Measurements from ENCODE around the gene WDR35. TPM values are rescaled to one million over a fixed set of nuclear protein-coding genes. Genes with fewer than 3 reads are reported as not detected.

WDR35 gene
- total and polyA plus RNA-seq, 2 of the 4 experiments (the other 2 are of a cell fraction): 3.4 to 8.1 TPM

DNA sequence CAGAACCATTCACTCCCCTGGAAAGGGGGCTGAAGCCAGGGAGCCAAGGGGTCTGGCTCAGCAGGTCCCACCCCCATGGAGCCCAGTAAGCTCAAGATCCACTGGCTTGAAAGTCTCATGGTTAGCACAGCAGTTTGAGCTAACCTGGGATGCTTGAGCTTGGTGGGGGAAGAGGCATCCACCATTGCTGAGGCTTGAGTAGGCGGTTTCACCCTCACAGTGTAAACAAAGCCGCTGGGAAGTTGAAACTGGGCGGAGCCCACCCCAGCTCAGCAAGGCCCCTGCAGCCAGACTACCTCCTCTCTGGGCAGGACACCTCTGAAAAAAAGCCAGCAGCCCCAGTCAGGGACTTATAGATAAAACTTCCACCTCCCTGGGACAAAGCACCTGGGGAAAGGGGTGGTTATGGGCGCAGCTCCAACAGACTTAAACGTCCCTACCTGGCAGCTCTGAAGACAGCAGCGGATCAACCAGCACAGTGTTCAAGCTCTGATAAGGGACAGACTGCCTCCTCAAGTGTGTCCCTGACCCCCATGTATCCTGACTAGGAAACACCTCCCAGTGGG lies 73.4 kb downstream of the WDR35 start:
- no peak for DNase-seq
- in situ Hi-C loops (cut with MboI; ENCODE audit: low sequenced_read_pairs): no loop called here
- Histone ChIP-seq H3K36me3 (ENCODE audit: control insufficient read depth, insufficient read depth, low read length) (peaks cover 7% of the 10 kb centered on the region), H2AFZ (replicated peaks; ENCODE audit: low read length, poor library complexity) (no peak overlapping the region), H4K8ac (ENCODE audit: low read depth in 2 of 2, low read length in 2 of 2) (no peak overlapping the region), H3K27me3 (ENCODE audit: control insufficient read depth, insufficient read depth, low read length) (no peaks in the 10 kb centered on the region; the same call in 1 of the 2 replicates), H3K9me3 (ENCODE audit: control insufficient read depth, insufficient read depth, low read length) (no peaks in the 10 kb centered on the region), H3K4me2 (ENCODE audit: low read depth, low read length) (no peak overlapping the region), H3K4me3 (ENCODE audit: insufficient read depth, low read depth, low read length) (no peak overlapping the region), H3K14ac (replicated peaks; ENCODE audit: low read depth, low read length) (no peak overlapping the region), H3K56ac (ENCODE audit: extremely low read depth, insufficient read depth, low read length) (no peak overlapping the region), H4K91ac (ENCODE audit: insufficient read depth, low read depth, low read length) (no peak overlapping the region), H2BK120ac (ENCODE audit: low read depth, low read length) (no peak overlapping the region), H3K23ac (ENCODE audit: low read depth, low read length) (no peak overlapping the region), H3K9me1 (ENCODE audit: insufficient read depth, low read length) (no peaks in the 10 kb centered on the region), H3K18ac (ENCODE audit: low read depth, low read length) (no peak overlapping the region), H2AK9ac (replicated peaks; ENCODE audit: low read depth, low read length, poor library complexity) (no peak overlapping the region), H3K79me1 (ENCODE audit: low read depth in 1 of 2, low read length in 2 of 2) (no peaks in the 10 kb centered on the region), H2AK5ac (ENCODE audit: low read depth, low read length) (no peak overlapping the region), H2BK5ac (ENCODE audit: low read depth, low read length, poor library complexity, severe bottlenecking) (no peak overlapping the region), H3K4ac (ENCODE audit: low read depth, low read length) (no peak overlapping the region), H4K20me1 (ENCODE audit: insufficient read depth, low read length) (no peaks in the 10 kb centered on the region), H3K9ac (ENCODE audit: low read depth, low read length) (no peak overlapping the region), H2BK20ac (ENCODE audit: low read depth, low read length) (no peak overlapping the region), H3K4me1 (ENCODE audit: control insufficient read depth, insufficient read depth, low read length) (no peaks in the 10 kb centered on the region), H4K5ac (ENCODE audit: low read depth, low read length) (no peak overlapping the region), H2BK15ac (ENCODE audit: low read depth, low read length) (no peak overlapping the region), H3K27ac (ENCODE audit: insufficient read depth, low read length) (no peak overlapping the region)
- TF ChIP-seq FOS (IDR thresholded peaks at IDR 0.05; ENCODE audit: low read depth, low read length): no peak
- TF ChIP-seq SMC3 (IDR thresholded peaks at IDR 0.05; ENCODE audit: low read depth, low read length): no peak
- TF ChIP-seq RAD21 (IDR thresholded peaks at IDR 0.05; ENCODE audit: low read length): no peak
- no peak for TF ChIP-seq CHD1 (IDR thresholded peaks at IDR 0.05; ENCODE audit: low read depth, low read length)
- no peak for TF ChIP-seq CEBPB (IDR thresholded peaks at IDR 0.05; ENCODE audit: low read depth, low read length)
- TF ChIP-seq, protein P1, sequence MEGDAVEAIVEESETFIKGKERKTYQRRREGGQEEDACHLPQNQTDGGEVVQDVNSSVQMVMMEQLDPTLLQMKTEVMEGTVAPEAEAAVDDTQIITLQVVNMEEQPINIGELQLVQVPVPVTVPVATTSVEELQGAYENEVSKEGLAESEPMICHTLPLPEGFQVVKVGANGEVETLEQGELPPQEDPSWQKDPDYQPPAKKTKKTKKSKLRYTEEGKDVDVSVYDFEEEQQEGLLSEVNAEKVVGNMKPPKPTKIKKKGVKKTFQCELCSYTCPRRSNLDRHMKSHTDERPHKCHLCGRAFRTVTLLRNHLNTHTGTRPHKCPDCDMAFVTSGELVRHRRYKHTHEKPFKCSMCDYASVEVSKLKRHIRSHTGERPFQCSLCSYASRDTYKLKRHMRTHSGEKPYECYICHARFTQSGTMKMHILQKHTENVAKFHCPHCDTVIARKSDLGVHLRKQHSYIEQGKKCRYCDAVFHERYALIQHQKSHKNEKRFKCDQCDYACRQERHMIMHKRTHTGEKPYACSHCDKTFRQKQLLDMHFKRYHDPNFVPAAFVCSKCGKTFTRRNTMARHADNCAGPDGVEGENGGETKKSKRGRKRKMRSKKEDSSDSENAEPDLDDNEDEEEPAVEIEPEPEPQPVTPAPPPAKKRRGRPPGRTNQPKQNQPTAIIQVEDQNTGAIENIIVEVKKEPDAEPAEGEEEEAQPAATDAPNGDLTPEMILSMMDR (conservative IDR thresholded peaks at IDR 0.05; ENCODE audit: low read depth, low read length): no peak
- TF ChIP-seq MAFK (IDR thresholded peaks at IDR 0.05; ENCODE audit: low read depth, low read length): no peak
- TF ChIP-seq POLR2A (IDR thresholded peaks at IDR 0.05; ENCODE audit: low read depth, low read length): no peak
- TF ChIP-seq, protein P2, sequence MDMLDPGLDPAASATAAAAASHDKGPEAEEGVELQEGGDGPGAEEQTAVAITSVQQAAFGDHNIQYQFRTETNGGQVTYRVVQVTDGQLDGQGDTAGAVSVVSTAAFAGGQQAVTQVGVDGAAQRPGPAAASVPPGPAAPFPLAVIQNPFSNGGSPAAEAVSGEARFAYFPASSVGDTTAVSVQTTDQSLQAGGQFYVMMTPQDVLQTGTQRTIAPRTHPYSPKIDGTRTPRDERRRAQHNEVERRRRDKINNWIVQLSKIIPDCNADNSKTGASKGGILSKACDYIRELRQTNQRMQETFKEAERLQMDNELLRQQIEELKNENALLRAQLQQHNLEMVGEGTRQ (IDR thresholded peaks at IDR 0.05; ENCODE audit: low read depth, low read length): no peak
- TF ChIP-seq RFX5 (IDR thresholded peaks at IDR 0.05; ENCODE audit: low read depth, low read length): no peak
- no peak for TF ChIP-seq MAZ (IDR thresholded peaks at IDR 0.05; ENCODE audit: borderline replicate concordance, low read depth, low read length)
- TF ChIP-seq RCOR1 (IDR thresholded peaks at IDR 0.05; ENCODE audit: insufficient replicate concordance, low read length): no peak
- TF ChIP-seq MXI1 (IDR thresholded peaks at IDR 0.05; ENCODE audit: borderline replicate concordance, low read depth, low read length): no peak
- TF ChIP-seq, protein P3, sequence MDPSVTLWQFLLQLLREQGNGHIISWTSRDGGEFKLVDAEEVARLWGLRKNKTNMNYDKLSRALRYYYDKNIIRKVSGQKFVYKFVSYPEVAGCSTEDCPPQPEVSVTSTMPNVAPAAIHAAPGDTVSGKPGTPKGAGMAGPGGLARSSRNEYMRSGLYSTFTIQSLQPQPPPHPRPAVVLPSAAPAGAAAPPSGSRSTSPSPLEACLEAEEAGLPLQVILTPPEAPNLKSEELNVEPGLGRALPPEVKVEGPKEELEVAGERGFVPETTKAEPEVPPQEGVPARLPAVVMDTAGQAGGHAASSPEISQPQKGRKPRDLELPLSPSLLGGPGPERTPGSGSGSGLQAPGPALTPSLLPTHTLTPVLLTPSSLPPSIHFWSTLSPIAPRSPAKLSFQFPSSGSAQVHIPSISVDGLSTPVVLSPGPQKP (IDR thresholded peaks at IDR 0.05; ENCODE audit: borderline replicate concordance, low read depth, low read length): no peak
- ChIA-PET POLR2A (ENCODE audit: unreplicated experiment) (no interaction called here), CTCF (no interaction called here)
- WGBS, 2 experiments (ENCODE audit: extremely low coverage in 2 of 2, insufficient read length in 1 of 2): 100% methylated on average over 2 of the region's 6 CpGs; no CpG with 5 or more reads in 1 of the 2 experiments
- intact Hi-C loops (cut with micrococcal nuclease): no loop called here
- dilution Hi-C loops (cut with HindIII; ENCODE audit: low sequenced_read_pairs, unreplicated experiment): no loop called here
- no peak for ATAC-seq (ENCODE audit: low read depth)
- BruUV-seq (replicated peaks): no TSS peak
